ENCODE measurements around the gene PDZD8.
"Not testable (repeated sequence)": the region's sequence is repeated elsewhere in the genome, so short reads cannot be mapped to it uniquely, and the experiment has no call there.

The PDZD8 gene

GRCh38 chr10:117290872-117291271, 84.4 kb downstream of the PDZD8 start:
- DNase-seq = not testable (repeated sequence)

GRCh38 chr10:117284716-117285494, 90.3 kb downstream of the PDZD8 start:
- no peak for DNase-seq

DNA sequence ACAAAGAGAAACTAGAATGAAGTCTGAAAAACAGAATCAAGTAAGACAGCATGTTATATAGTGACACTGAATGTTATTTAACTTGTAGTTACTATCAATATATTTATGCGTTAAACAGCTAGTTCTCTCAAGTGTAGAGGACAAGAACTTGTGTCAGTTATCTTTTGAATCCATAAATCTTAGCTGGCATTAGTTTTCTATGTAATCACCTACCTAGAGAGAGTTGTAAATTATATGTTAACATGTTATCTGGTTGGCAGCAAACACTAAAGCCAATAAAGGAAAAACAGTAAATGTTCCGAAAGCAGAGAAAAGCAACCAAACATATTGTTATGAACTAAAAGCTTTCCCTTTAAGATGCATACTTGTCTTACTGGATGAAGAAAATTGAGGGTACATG, 97.6 kb downstream of the PDZD8 start:
- no peak for DNase-seq

DNA sequence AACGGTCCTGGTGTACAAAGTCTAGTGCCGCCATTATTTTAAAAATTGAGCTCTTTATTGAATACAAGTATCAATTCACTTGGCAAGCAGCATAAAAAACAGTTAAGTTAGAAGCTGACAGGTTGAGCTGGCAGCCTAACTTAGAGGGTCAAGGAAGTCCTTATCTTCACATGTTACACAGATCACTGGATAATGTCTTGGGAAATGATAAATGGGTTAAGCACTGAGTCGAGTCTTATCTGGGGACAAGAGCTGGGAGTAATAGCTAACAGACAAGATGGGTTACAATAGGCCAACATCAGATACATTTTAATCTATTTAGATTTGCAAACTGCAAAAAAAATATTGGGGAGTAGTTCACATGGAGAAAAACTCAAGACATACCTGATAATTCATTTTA, 100.1 kb downstream of the PDZD8 start:
- no peak for DNase-seq

GRCh38 chr10:117274509-117274908, 100.7 kb downstream of the PDZD8 start:
- DNase-seq = no peak

GRCh38 chr10:117273980-117274379, 101.3 kb downstream of the PDZD8 start:
- no peak for DNase-seq

- DNase-seq = no peak
These were observed 102.8 kb downstream of the PDZD8 start for GRCh38 chr10:117272195-117273076.

GRCh38 chr10:117271427-117271826, 103.8 kb downstream of the PDZD8 start:
- DNase-seq = no peak

DNA sequence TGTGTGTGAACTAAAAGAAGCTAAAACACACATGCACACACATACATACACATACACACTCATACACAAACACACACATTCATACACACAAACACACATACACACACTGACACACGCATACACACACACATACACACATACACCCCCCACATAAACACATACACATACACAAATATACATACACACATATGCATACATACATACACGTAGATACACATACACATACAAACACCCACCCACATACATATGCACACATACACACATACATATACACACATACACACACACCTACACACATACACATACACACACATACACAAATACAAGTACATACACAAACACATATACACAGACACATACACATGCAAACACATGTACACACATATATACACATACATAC, 106.3 kb downstream of the PDZD8 start:
- DNase-seq = no peak

DNA sequence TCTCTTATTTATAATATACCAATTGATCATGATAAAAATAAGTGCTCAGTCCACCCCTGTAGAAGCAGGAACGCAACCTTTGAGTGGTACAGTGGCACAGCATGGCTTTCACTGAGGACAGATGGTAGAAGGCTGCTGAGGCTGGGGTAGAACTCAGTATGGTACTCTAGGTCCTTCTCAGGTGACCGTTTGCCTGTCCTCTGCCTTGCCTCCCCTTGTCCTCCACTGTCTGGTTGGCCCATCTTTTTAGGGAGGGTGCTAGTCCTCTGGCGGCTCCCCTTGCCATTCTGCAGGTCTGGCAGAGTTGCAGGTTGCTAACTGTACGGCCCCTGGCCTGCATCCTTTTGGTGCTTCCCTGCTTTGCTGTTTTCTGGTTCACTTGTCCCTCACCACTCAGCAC, 107.0 kb downstream of the PDZD8 start:
- no peak for DNase-seq

- DNase-seq = no peak
These were observed 108.4 kb downstream of the PDZD8 start for GRCh38 chr10:117266812-117267211.

GRCh38 chr10:117266400-117266799, 108.8 kb downstream of the PDZD8 start:
- DNase-seq = no peak

- DNase-seq = no peak
These were observed 110.5 kb downstream of the PDZD8 start for GRCh38 chr10:117264782-117265181.

DNA sequence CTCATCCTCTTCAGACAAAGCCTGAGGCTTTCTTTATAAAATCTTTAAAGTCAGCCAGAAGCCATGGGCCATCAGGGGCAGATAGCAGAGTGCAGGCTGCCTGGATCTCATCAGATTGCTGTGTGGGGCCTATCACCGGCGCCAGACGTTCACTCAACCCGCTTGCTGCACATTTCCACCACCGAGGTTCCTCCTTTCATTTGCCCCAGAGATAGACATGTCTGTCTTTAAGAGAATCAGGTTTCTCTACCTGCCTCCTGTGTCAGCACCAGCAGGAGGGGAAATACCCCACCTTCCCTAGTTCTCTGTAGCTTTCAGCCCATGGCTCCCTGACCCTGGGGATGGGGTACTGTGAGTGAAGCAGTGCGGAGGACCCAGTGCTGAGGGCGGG, 112.3 kb downstream of the PDZD8 start:
- DNase-seq = no peak

GRCh38 chr10:117262291-117262902, 112.8 kb downstream of the PDZD8 start:
- DNase-seq = no peak

GRCh38 chr10:117261501-117261900, 113.7 kb downstream of the PDZD8 start:
- no peak for DNase-seq

GRCh38 chr10:117260084-117260483, 115.2 kb downstream of the PDZD8 start:
- DNase-seq = no peak

DNA sequence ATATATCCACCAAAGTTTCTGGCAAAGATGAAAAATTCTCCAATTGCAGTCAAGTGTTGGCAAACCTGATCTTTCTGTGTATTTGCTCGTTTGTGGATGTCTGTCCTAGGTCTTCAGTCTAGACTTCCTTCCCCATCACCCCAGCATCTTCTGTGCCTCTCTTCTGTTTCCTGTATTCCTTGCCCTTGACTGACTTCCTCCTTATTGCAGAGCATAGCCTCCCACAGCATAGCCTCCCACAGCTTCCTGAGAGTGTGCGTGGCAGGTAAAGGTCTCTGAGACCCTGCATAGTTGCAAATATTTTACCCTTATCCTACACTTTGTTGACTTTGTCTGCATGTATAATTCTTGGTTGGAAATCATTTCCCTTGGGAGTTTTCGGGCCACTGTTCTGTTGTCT, 116.0 kb downstream of the PDZD8 start:
- DNase-seq = no peak

- no peak for DNase-seq
These were observed 117.5 kb downstream of the PDZD8 start for GRCh38 chr10:117257721-117258120.

- DNase-seq = no peak
These were observed 118.3 kb downstream of the PDZD8 start for GRCh38 chr10:117256910-117257309.

DNA sequence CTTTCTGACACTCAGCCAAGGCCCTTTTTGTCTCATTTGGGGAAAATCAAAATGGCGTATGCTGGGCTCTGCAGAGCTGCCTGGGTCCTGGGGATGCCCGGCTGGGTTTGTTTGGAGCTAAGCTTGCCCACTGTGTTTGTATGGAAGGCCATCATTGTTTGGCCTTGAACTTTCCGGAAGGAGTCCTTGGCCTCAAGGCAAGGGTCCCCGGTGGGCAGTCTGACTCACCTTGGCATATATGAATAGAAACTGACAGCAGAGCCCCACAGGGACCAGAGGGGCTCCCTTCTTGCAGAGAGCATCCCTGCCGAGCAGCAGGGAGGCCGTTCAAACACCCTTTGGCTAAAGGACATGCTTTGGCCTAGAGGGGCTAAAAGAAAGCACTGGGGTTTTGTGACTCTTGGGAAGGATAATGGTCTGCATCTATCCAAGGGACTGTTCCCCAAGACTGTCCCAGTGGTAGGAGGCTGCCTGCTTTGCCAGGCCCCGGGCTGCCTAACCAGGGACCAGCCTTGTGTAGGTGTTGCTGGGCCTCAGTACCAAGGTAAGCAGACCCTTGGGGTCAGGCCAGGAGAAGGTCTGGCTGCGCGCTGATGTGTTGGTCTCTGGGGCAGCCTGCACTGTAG, 119.3 kb downstream of the PDZD8 start:
- no peak for DNase-seq

All from right kidney (tissue), 1 donor.